ENCODE data around the gene PEX11B.

DNA sequence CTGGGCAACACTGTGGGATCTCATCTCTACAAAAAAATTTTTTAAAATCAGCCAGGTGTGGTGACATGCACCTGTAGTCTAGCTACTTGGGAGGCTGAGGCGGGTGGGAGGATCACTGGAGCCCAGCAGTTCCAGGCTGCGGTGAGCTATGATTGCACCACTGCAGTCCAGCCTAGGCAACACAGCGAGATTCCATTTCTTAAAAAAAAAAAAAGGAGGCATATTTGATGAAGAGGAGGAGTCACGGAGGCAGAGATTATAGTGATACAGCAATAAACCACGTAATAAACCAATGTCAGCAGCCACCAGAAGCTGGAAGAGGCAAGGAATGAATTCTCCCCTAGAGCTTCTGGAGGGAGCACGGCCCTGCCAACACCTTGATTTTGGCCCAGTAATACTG lies 35.3 kb upstream of the PEX11B start:
- TF ChIP-seq, protein P1, sequence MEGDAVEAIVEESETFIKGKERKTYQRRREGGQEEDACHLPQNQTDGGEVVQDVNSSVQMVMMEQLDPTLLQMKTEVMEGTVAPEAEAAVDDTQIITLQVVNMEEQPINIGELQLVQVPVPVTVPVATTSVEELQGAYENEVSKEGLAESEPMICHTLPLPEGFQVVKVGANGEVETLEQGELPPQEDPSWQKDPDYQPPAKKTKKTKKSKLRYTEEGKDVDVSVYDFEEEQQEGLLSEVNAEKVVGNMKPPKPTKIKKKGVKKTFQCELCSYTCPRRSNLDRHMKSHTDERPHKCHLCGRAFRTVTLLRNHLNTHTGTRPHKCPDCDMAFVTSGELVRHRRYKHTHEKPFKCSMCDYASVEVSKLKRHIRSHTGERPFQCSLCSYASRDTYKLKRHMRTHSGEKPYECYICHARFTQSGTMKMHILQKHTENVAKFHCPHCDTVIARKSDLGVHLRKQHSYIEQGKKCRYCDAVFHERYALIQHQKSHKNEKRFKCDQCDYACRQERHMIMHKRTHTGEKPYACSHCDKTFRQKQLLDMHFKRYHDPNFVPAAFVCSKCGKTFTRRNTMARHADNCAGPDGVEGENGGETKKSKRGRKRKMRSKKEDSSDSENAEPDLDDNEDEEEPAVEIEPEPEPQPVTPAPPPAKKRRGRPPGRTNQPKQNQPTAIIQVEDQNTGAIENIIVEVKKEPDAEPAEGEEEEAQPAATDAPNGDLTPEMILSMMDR (IDR thresholded peaks at IDR 0.05), result no peak
- TF ChIP-seq POLR2A (IDR thresholded peaks at IDR 0.05), result no peak

All from esophagus squamous epithelium (tissue), 4 donors.